AG04449 (cell line): ENCODE data around the gene ZNF789.

Source experiments
- CTCF ChIA-PET: fragments of 350-600 bp; formaldehyde crosslinking; extraction: SDS; loops from one replicate; lab custom pipeline; 2021; ENCODE audit warnings: antibody characterized with exemption; lab: Yijun Ruan, JAX
- POLR2A ChIA-PET: fragments of 400-600, 350-600 bp; formaldehyde crosslinking; extraction: SDS; loops from one replicate; lab custom pipeline; 2020; ENCODE audit warnings: antibody characterized with exemption, inconsistent platforms; lab: Yijun Ruan, JAX
- DNase-seq: peaks from one replicate; pipeline ENCODE4 v3.0.0-alpha.2; 2010; ENCODE audit warnings: low read depth, low spot score
- H3K4me3 ChIP-seq: 2 replicates; pipeline ENCODE4 v1.5.1; 2011; ENCODE audit warnings: low read depth, mild to moderate bottlenecking, control low read depth, low read length
- TF ChIP-seq, protein P1 (sequence below): IDR thresholded peaks from one replicate; pipeline ENCODE4 v1.5.1; 2011; ENCODE audit warnings: mild to moderate bottlenecking, moderate library complexity, low read length, control low read depth, inconsistent platforms; ENCODE audit not compliant: insufficient read depth; ENCODE audit errors: missing control alignments

ZNF789 gene

DNA sequence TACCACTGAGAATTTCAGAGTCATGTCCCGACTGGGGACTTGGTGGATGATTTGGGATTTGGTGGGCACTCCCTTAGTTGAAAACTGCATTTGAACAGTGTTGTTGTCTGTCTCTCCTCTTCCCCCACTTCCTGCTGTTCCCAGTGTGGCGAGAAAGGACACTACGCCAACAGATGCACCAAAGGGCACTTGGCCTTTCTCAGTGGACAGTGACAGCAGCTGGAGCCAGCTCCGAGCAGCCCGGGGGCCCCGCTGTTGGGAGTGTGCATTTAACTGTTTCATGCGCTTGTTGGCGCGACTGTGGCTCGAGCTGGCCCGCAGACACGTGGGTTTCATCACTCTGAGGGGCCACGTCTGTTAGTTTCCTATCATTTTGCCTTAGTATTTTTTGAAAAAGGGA lies 16.4 kb upstream of the ZNF789 start:
- no peak for DNase-seq
- ChIA-PET POLR2A (interaction anchor here (0.9 to 1.0 kb wide), 2 partner anchors 9 to 12 kb away, joined by 3 to 4 read pairs; no protein-coding TSS in a partner anchor), CTCF (no interaction called here)
- H3K4me3 ChIP-seq = no peak overlapping the region
- TF ChIP-seq, protein P1, sequence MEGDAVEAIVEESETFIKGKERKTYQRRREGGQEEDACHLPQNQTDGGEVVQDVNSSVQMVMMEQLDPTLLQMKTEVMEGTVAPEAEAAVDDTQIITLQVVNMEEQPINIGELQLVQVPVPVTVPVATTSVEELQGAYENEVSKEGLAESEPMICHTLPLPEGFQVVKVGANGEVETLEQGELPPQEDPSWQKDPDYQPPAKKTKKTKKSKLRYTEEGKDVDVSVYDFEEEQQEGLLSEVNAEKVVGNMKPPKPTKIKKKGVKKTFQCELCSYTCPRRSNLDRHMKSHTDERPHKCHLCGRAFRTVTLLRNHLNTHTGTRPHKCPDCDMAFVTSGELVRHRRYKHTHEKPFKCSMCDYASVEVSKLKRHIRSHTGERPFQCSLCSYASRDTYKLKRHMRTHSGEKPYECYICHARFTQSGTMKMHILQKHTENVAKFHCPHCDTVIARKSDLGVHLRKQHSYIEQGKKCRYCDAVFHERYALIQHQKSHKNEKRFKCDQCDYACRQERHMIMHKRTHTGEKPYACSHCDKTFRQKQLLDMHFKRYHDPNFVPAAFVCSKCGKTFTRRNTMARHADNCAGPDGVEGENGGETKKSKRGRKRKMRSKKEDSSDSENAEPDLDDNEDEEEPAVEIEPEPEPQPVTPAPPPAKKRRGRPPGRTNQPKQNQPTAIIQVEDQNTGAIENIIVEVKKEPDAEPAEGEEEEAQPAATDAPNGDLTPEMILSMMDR = no peak

DNA sequence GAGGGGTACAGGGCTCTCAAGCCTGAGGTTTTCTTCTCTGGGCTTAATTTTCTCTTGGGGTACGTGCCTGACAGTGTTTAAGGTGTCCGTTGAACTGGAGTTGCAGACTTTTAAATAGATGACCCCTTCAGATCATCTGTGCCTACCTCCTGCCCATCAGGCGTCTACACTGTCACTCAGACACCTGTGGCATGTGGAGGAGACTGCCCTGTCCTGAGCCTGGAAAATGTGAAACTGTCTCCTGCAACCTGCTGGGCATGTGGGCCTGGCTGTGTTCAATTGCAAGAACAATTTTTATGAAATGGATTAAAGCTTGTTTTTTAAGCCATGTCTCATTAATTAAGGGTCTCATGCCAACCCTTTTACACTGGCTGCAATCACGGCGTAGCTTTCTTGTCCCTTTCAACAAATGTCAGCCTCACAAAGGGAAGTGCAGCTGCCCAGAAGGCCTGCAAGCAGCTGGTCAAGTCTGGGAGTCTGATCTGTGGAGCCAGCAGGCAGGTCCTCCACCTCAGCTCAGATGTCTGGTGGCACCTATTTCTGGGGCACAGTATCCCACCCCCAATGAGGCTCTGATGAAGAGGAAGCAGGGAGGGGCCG lies 15.5 kb upstream of the ZNF789 start:
- POLR2A ChIA-PET = interaction anchor here (1.0 kb wide), 1 partner anchor 11 kb away, joined by 3 read pairs; no protein-coding TSS in a partner anchor
- DNase-seq = no peak
- TF ChIP-seq, protein P1 = no peak
- no peak overlapping the region for H3K4me3 ChIP-seq
- CTCF ChIA-PET = interaction anchor here (0.8 kb wide), 1 partner anchor 9 kb away, joined by 3 read pairs; no protein-coding TSS in a partner anchor

GRCh38 chr7:99457650-99458493 lies 14.8 kb upstream of the ZNF789 start:
- H3K4me3 ChIP-seq = no peak overlapping the region
- ChIA-PET POLR2A (no interaction called here), CTCF (no interaction called here)
- TF ChIP-seq, protein P1 = no peak
- DNase-seq = no peak

- POLR2A ChIA-PET = interaction anchor here (1.0 kb wide), 1 partner anchor 44 kb away, joined by 3 read pairs; no protein-coding TSS in a partner anchor
- H3K4me3 ChIP-seq = no peak overlapping the region
- DNase-seq = no peak
- CTCF ChIA-PET = interaction anchor here (2.3 kb wide), 1 partner anchor 15 kb away, joined by 9 read pairs; no protein-coding TSS in a partner anchor
- TF ChIP-seq, protein P1 = no peak
Observed at GRCh38 chr7:99459087-99459486, 13.6 kb upstream of the ZNF789 start.

DNA sequence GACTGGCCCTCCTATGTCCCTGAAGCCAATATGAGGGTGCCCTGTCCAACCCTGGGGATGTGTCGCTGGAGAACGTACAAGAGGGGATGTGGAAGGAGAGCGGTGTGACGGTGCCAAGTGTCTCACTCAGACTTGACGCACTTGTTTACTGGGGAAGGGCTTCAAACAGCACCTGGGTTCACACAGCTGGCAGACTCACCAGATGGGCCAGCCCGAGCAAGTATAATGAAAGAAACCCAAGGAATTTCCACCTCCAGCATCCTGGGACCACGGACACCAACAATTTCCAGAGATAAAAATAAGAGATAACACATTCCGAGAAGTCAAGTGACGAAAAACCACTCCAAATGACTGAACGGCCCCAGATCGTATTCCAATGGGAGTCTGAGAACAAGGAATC lies 12.0 kb upstream of the ZNF789 start:
- ChIA-PET CTCF (interaction anchor here (2.3 kb wide), 1 partner anchor 17 kb away, joined by 9 read pairs; no protein-coding TSS in a partner anchor), POLR2A (interaction anchor here (1.0 kb wide), 1 partner anchor 11 kb away, joined by 4 read pairs; no protein-coding TSS in a partner anchor)
- no peak for DNase-seq

More for the DNA sequence above, 12.0 kb upstream of the ZNF789 start:
- TF ChIP-seq, protein P1 = no peak
- H3K4me3 ChIP-seq = no peak overlapping the region
